ENCODE data around the gene STYXL1.

The STYXL1 gene

GRCh38 chr7:75993689-75994387, 54.0 kb downstream of the STYXL1 start:
- H3K4me3 ChIP-seq (ENCODE audit: low read depth, low read length), result peak overlapping the region; percentile 81
- H3K9me3 ChIP-seq, result no peaks in the 10 kb centered on the region
- H3K36me3 ChIP-seq, result no peaks in the 10 kb centered on the region
- TF ChIP-seq CTCF (IDR thresholded peaks at IDR 0.05; ENCODE audit: low read depth, low read length), result no peak
- DNase-seq, result peak; percentile 72
- H3K27me3 ChIP-seq, result no peaks in the 10 kb centered on the region
- H3K4me1 ChIP-seq, result no peaks in the 10 kb centered on the region

GRCh38 chr7:75992083-75992755, 55.6 kb downstream of the STYXL1 start:
- no peak for DNase-seq
- Histone ChIP-seq H3K4me1 (no peaks in the 10 kb centered on the region), H3K27me3 (no peaks in the 10 kb centered on the region), H3K36me3 (peaks cover 2% of the 10 kb centered on the region; the same call in 1 of the 2 replicates), H3K9me3 (no peaks in the 10 kb centered on the region), H3K4me3 (ENCODE audit: low read depth, low read length) (no peak overlapping the region)
- no peak for TF ChIP-seq CTCF (IDR thresholded peaks at IDR 0.05; ENCODE audit: low read depth, low read length)

- TF ChIP-seq CTCF (IDR thresholded peaks at IDR 0.05; ENCODE audit: low read depth, low read length), result no peak
Observed at GRCh38 chr7:75991531-75992082, 56.2 kb downstream of the STYXL1 start.

DNA sequence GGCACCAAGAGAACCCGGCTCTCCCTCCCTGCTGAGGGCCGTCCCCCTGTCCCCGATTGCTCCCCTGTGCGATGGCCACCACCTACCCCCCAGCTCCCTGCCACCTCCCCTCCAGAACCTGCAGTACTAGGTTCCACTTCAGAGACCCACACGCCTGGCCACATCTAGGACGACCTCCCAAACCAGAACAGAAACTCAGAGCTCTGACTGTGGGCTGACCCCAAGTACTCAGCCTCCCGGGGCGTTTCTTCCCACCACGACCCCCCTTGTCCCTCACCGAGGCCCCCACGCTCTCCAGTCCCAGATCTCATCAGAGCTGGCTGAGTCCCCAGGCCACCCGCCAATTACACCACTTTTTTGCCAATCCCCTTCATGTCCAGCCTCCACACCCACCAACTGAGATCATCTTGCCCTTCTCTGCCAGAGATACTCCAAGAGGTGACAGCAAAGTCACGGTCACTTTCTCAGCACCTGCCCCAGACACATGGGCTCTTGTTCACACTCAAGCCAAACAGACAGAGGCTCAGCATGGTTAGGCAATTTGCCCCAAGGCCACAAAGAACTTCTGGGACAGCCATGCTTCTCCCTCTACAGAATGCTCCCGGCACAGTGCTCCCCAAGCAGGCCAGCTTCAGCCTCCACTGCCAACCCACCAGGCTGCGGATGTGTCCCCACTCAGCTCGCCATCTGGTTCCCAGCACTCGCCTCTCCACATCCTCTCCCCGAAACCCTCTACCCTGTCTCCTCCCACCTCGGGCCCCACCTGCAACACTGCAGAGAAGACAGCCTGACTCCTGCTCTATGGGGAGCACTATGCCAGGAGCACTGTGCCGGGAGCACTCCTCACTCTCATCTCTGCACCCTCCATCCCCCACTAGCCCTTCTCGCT, 58.1 kb downstream of the STYXL1 start:
- Histone ChIP-seq H3K4me3 (ENCODE audit: low read depth, low read length) (no peak overlapping the region), H3K9me3 (no peaks in the 10 kb centered on the region), H3K36me3 (peaks cover 12% of the 10 kb centered on the region), H3K4me1 (no peaks in the 10 kb centered on the region; the same call in 1 of the 2 replicates), H3K27me3 (no peaks in the 10 kb centered on the region)
- DNase-seq, result no peak
- no peak for TF ChIP-seq CTCF (IDR thresholded peaks at IDR 0.05; ENCODE audit: low read depth, low read length)

More at GRCh38 chr7:75991531-75992082, 56.2 kb downstream of the STYXL1 start:
- Histone ChIP-seq H3K36me3 (peaks cover 2% of the 10 kb centered on the region; the same call in 1 of the 2 replicates), H3K27me3 (no peaks in the 10 kb centered on the region), H3K9me3 (no peaks in the 10 kb centered on the region), H3K4me3 (ENCODE audit: low read depth, low read length) (no peak overlapping the region), H3K4me1 (no peaks in the 10 kb centered on the region)
- DNase-seq, result no peak

GRCh38 chr7:75988568-75989499, 59.0 kb downstream of the STYXL1 start:
- H3K4me1 ChIP-seq, result no peaks in the 10 kb centered on the region; the same call in 1 of the 2 replicates
- H3K36me3 ChIP-seq, result peaks cover 21% of the 10 kb centered on the region
- no peak for DNase-seq
- H3K27me3 ChIP-seq, result no peaks in the 10 kb centered on the region
- no peak overlapping the region for H3K4me3 ChIP-seq (ENCODE audit: low read depth, low read length)
- no peak for TF ChIP-seq CTCF (IDR thresholded peaks at IDR 0.05; ENCODE audit: low read depth, low read length)
- H3K9me3 ChIP-seq, result no peaks in the 10 kb centered on the region
